Activated CD4-positive, CD25-positive, alpha-beta regulatory T cell treated with anti-CD3 and anti-CD28 coated beads, Interleukin-2, amount 50 U/mL, for 72 hours (primary cell): ENCODE data around the gene STXBP5.

Experiments
- DNase-seq: peaks from one replicate; pipeline ENCODE4 v3.0.0; 2021

Gene STXBP5

GRCh38 chr6:147179809-147180208 lies 24.4 kb upstream of the STXBP5 start:
- no peak for DNase-seq

- no peak for DNase-seq
These were observed 23.3 kb upstream of the STXBP5 start for GRCh38 chr6:147180926-147181325.

DNA sequence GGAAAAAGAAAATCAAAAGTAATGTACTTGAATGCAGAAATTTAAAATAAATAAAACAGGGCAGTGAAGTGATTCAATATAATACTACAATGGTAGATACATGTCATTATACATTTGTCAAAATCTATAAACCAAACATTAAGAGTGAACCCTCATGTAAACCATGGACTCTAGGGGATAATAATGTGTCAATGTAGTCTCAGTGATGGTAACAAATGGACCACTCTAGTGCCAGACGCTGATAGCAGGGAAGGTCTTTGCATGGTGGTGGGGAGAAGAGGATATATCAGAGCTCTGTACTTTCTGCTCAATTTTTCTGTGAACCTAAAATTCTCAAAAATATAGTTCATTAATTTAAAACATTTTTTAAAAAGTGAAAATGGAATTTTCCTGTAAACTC lies 19.8 kb upstream of the STXBP5 start:
- DNase-seq = no peak

- no peak for DNase-seq
These were observed 19.0 kb upstream of the STXBP5 start for GRCh38 chr6:147185216-147185615.

DNA sequence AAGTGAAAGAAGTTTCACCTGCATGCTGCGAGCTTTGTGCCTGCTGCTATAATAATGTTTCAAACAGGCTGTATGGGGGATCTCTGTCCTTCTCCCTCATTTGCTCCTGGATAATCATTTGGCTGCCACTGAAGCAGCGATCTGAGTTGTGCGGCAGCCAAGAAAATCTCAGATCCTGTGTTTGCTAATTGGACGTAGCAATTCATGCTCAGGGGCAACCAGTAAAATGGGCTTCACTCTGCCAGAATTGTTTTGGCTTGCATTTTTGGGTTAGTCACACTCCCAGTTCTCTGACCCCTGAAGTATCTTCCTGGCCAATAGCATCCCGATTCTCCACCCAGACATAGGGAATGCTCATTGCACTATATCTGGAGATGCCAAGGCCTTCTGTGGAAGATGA lies 13.7 kb upstream of the STXBP5 start:
- no peak for DNase-seq

DNA sequence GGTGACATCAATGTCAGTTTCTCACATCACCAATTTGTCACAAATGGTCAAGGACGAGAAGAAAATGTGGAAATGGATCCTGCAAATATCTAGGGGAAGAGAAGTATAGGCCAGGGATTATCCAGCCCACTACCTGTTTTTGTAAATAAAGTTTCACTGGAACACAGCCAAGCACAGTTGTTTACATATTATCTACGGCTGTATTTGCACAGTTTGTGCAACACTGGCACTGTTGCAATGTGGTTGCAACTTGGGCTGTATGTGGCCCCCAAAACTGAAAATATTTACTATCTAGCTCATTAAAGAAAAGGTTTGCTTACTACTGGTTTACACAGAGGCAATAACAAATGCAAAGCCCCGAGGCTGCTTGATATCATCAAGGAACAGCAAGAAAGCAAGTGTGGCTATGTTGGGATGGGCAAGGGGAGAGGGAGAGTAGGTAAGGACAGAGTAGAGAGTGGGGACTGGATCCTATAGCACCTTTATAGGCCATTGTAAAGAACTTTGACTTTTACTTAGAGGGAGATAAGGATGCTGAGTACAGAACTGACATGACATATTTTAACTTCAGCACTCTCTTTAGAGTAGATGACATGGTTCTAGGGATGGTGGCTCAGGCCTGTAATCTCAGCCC lies 11.8 kb upstream of the STXBP5 start:
- no peak for DNase-seq

DNA sequence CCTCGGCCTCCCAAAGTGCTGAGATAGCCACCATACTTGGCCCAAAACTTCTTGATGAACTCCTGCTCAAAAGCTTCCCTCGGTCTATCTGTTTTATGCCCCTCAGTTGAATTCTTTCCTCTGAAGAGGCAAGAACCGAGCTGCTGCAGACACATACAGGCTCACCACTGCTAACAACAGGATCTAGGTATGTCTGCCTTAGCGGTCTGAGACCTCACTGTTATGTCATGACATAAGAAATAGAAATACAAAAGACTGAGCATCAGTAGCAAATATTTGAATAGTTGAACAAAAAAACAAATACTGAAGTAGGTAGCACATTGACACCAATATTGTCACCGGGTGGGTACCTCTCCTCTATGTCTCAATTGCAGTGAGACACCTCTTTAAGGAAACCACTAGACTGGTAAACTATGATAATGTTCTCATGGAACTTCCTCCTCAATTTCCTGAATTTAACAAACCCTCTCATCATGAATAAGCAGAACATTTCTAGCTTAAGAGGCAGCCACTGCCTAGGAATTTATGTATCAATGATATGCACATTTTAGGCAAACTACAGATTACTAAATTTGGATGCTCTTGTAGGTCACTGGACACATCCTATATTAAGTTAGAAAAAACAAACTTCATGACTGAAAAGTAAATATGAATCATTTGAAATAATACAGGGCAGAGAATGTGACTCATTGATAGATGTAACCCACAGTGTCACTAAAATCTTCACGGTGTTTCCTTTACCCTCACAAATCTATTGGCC lies 9.4 kb upstream of the STXBP5 start:
- no peak for DNase-seq

DNA sequence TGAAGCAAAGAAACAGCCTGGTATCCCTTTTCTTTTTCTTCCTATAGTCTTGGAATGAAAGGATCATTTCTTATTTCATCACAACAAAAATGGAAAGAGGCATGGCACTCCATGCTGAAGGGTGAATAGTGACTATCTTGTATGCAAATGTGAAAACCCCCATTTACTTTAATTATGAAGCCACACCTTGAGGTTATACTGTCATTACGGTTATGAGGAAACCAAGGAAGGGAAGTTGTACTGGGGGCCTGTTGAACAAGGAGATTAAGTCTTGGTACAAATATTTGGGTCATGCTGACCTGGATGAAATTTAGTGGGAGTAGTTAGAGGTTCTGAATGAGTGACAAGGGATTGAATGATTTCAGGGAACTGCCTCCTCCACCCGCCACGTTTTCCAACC lies 8.7 kb upstream of the STXBP5 start:
- DNase-seq = no peak

DNA sequence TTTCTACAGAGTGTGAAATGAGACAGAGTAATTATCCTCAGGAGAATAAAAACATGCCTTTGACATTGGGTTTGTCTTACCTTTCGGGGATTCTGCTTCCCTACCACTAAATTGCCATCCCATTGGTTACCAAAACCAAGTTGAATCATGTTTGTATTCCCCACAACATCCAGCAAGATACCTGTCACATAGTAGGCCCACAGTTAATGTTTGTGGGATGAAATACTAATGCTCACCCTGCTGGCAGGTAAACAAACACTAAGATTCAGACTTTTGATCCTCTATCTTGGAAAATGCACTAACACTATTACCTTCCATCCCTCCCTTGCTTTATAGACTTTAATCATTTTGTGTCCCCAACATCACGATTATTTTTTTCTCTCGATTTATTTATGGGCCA lies 8.2 kb upstream of the STXBP5 start:
- no peak for DNase-seq

- DNase-seq = no peak
These were observed 3.5 kb upstream of the STXBP5 start for GRCh38 chr6:147200711-147201110.

GRCh38 chr6:147201885-147202515 lies 2.2 kb upstream of the STXBP5 start:
- DNase-seq = no peak

DNA sequence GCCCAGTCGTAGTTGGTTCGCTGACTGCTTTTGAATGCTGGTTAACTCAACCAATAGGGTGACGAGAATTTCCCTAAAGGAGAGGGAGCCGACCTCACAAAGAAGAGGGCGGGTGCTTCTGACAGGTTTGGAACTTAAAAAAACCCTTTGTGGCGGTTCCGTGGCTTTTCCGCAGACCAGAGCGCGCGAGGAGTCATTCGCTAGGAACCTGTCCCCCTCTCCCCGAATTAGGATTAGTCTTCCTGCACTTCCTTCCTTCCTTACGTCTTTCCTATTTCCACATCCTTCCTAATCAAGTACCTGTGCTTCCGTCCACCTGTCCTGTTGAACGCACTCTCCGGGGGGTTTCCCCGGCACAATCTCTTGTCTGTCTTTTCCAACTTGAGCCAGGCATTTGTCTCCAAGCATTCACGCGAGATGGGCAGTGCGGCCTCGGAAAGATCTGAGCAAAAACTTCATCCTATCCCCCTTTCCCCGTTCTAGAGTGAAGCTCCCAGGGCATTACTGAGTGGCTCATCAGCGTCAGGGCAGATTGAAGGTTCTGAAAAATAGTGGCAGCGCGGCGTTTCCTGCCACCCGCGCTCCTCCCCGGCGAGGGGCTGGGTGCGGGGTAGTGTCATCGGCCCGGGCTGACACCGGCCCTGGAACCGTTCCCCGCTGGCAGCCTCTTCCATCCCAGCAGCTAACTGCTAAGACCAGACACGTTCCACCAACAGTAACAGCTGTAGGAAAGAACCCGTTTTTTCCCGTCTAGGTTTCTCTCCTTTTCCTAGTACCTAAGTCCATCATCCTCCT lies 1.5 kb upstream of the STXBP5 start:
- DNase-seq = peak; percentile 67

GRCh38 chr6:147203311-147204059 lies 732 bp upstream of the STXBP5 start:
- DNase-seq = peak; percentile 75

- no peak for DNase-seq
These were observed 660 bp downstream of the STXBP5 start for GRCh38 chr6:147204843-147205311.

DNA sequence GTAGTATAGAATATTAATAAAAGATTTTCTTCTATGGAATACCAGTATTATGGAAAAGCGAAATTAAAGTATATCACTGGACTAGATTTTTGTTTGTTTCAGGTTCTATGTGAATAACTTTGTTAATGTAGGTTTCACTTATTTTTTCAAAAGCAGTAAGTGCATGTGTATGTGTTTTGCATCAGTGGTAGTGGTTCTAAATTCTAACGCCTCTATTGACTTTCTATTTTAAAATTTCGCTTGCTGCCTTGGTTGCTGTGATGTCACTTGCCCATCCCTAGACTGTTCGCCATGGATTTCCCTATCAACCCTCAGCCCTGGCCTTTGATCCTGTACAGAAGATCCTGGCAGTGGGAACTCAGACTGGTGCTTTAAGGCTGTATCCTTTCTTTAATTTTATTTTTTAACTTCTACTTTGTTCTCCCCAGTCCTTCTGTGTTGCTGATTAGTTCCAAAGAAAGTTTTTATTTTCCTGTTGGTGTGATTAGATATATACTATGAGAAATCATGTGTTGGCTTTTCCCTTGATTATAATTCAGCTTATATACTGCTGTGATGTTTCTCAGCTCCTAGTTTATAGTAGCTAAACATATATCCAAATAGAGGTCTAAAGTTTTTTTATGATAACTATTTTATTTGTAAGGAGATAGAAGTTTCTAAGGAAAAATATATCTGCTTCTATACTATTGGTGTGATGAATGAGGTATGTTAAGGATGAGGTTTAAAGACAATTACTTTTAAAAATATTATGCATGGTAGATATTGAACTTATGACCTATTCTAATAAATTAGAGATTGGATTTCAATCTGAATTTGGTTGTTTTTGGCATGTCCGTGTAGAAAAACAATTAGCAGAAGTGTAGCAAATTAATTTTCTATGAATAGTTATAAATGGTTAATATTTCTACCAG lies 1.7 kb downstream of the STXBP5 start:
- DNase-seq = no peak

DNA sequence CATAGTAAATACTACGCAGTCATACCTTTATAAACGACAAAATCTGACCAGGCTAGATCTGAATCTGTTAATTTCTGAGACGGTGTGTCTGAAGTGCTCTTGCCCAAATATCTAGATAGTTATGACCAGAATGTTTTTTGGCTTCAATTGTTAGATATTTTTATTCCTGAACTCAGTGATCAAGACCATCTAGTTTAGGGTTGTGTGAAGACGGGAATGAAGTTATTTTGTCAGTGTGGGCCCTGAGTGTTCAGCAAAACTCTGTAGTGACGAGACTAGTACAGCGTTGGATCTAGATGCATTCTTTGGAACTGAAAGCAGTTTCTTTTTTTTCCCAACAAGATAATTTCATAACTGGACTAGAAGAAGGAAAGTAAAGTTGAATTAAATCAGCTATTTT lies 3.1 kb downstream of the STXBP5 start:
- no peak for DNase-seq

DNA sequence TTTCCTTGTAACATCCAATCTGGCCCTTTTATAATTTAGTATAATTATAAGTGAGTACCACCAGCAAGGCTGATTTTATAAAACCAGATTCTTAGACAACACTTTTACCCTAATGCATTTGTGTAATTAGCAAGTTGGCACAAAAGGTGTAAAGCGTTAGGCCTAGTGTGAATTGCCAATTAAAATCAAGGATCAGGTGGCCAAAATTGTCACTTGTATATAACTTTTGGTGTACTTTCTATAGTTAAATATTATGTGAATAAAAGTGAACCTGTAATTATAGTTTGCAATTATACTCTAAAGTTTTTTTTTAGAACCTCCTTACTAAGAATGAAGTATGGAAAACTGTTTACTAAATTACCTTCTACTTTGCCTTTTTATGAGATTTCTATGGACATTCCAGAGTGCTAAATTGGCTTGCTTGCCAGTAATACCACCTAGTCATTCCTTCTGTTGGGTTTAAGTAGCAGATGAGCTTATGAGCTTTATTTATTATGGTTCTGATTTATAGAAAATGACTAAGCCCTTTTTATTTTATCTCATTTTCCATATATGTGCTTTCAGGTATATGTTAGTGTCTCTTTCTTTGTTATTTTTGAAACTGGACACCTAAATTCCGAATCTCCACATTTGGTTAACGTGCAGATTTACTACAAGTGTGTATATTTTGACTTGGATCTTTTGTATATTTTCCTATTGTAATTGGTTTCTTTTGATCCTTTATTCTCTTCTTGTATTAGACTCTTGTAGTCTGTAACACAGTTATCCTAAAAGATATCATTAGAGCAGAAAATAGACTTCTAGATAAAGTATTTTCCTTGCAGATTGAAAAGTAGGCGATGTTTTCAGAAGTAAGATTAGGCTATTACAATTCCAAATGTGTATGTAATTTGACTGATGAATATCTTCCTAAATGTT lies 3.9 kb downstream of the STXBP5 start:
- no peak for DNase-seq

- DNase-seq = no peak
These were observed 5.7 kb downstream of the STXBP5 start for GRCh38 chr6:147209762-147210449.

DNA sequence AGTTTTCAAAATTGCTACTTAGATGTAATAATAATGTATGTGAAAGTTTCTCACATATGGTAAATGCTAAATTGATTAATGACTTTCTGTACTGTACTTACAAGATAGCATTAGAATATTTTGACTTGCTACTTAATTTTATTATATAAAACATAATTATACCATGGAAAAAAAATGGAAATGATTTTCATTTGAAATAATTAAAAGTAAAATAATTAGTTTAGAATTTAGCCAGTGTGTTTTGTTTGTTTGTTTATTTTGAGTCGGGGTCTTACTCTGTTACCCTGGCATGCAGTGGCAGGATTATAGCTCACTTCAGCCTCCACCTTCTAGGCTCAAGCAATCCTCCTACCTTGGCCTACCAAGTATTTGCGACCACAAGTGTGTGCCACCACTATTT lies 7.1 kb downstream of the STXBP5 start:
- DNase-seq = no peak

- DNase-seq = no peak
These were observed 7.6 kb downstream of the STXBP5 start for GRCh38 chr6:147211831-147212230.
